Endothelial cell of umbilical vein (primary cell): ENCODE results near the gene TNFRSF1A. TPM values are rescaled to one million over a fixed set of nuclear protein-coding genes. Genes with fewer than 3 reads are reported as not detected.

ENCODE experiments used
- BruUV-seq: library from RNA; stranded (reverse); fragments of 400-500 nt; replicated peaks from 2 replicates; lab custom pipeline; 2021; lab: Mats Ljungman, UMichigan
- CTCF ChIA-PET: fragments of 300-600, 350-600 bp; sonication (Branson Sonifier 250); formaldehyde crosslinking; loops from one replicate; lab custom pipeline; 2021; ENCODE audit warnings: antibody characterized with exemption, inconsistent platforms; lab: Charles Lee
- POLR2A ChIA-PET: fragments of 300-600, 350-600 bp; sonication (Branson Sonifier 250); formaldehyde crosslinking; loops from one replicate; lab custom pipeline; 2021; ENCODE audit warnings: antibody characterized with exemption, inconsistent platforms; lab: Charles Lee
- DNase-seq: peaks from one replicate; pipeline ENCODE4 v3.0.0-alpha.2; 2011; ENCODE audit warnings: low read depth, low spot score
- FAIRE-seq: peaks from 2 replicates; lab custom pipeline; 2011; peaks lifted over from hg19 to GRCh38; lab: Jason Lieb, UNC
- H2AFZ ChIP-seq: 2 replicates; pipeline ENCODE4 v1.6.0; 2012; ENCODE audit warnings: low read depth, low read length, control low read depth, inconsistent platforms
- H3K27ac ChIP-seq: 2 replicates; pipeline ENCODE4 v1.5.1; 2011; ENCODE audit warnings: low read depth, mild to moderate bottlenecking, control low read depth, low read length, moderate library complexity; ENCODE audit not compliant: insufficient read depth
- H3K27me3 ChIP-seq, 2 experiments: 2 replicates each; pipeline versions ENCODE4 v1.6.0 to v1.6.1; 2011; ENCODE audit warnings: low read length in 2 of 2, mixed read lengths in 1 of 2; ENCODE audit not compliant: control insufficient read depth in 2 of 2, insufficient read depth in 2 of 2
- H3K36me3 ChIP-seq, 2 experiments: 2 replicates in 1 of 2; 3 replicates in 1 of 2; pipeline ENCODE4 v1.5.1; 2011; ENCODE audit warnings: low read length in 2 of 2, mild to moderate bottlenecking in 1 of 2, moderate library complexity in 1 of 2; ENCODE audit not compliant: control insufficient read depth in 2 of 2, insufficient read depth in 2 of 2; ENCODE audit errors: extremely low read depth in 1 of 2
- H3K4me1 ChIP-seq: 3 replicates; pipeline ENCODE4 v1.5.1; 2011; ENCODE audit warnings: mild to moderate bottlenecking, low read length; ENCODE audit not compliant: control insufficient read depth, insufficient read depth; ENCODE audit errors: extremely low read depth
- H3K4me2 ChIP-seq: 2 replicates; pipeline ENCODE4 v1.6.1; 2011; ENCODE audit warnings: low read length, control low read depth, mixed read lengths; ENCODE audit not compliant: insufficient read depth
- H3K4me3 ChIP-seq, 3 experiments: fragments of 200-600 bp in 1 of 3; sonication (generic), shearing (Covaris generic) in 1 of 3; replicated peaks in 1 of 3; 2 replicates each; pipeline ENCODE4 v1.5.1; 2011 to 2016; ENCODE audit warnings: control low read depth in 3 of 3, low read length in 3 of 3, mild to moderate bottlenecking in 2 of 3, inconsistent platforms in 1 of 3, low read depth in 1 of 3, moderate library complexity in 1 of 3; ENCODE audit not compliant: insufficient read depth in 1 of 3
- H3K79me2 ChIP-seq: 2 replicates; pipeline ENCODE4 v1.6.0; 2012; ENCODE audit warnings: low read length, inconsistent platforms; ENCODE audit not compliant: control insufficient read depth, insufficient read depth
- H3K9ac ChIP-seq: replicated peaks from 2 replicates; pipeline ENCODE3; 2011; ENCODE audit warnings: low read length, control low read depth; ENCODE audit not compliant: insufficient read depth; ENCODE audit errors: extremely low read depth
- H3K9me1 ChIP-seq: replicated peaks from 3 replicates; pipeline ENCODE4 v1.6.0; 2011; ENCODE audit warnings: mild to moderate bottlenecking, low read length; ENCODE audit not compliant: control insufficient read depth, insufficient read depth; ENCODE audit errors: extremely low read depth
- H3K9me3 ChIP-seq: replicated peaks from 2 replicates; pipeline ENCODE4 v1.5.1; 2012; ENCODE audit warnings: low read length, inconsistent platforms; ENCODE audit not compliant: control insufficient read depth, insufficient read depth
- H4K20me1 ChIP-seq: replicated peaks from 2 replicates; pipeline ENCODE3; 2011; ENCODE audit warnings: mild to moderate bottlenecking, low read length; ENCODE audit not compliant: control insufficient read depth, insufficient read depth; ENCODE audit errors: extremely low read depth
- EZH2 ChIP-seq: IDR thresholded peaks from 2 replicates; pipeline ENCODE4 v1.6.1; 2012; ENCODE audit warnings: borderline replicate concordance, low read depth, mild to moderate bottlenecking, moderate library complexity, low read length, inconsistent platforms; ENCODE audit not compliant: severe bottlenecking
- GATA2 ChIP-seq: IDR thresholded peaks from 2 replicates; pipeline ENCODE4 v1.7.0; 2011; ENCODE audit warnings: low read depth, mild to moderate bottlenecking, moderate library complexity, mixed read lengths, low read length; ENCODE audit not compliant: insufficient read length, insufficient read depth
- MYC ChIP-seq: IDR thresholded peaks from one replicate; pipeline ENCODE4 v1.6.1; 2011; ENCODE audit warnings: mild to moderate bottlenecking, low read depth, low read length
- POLR2A ChIP-seq: IDR thresholded peaks from 2 replicates; pipeline ENCODE4 v1.6.1; 2012; ENCODE audit warnings: low read depth, mild to moderate bottlenecking, control low read depth, low read length
- POLR2AphosphoS5 ChIP-seq: IDR thresholded peaks from 2 replicates; pipeline ENCODE4 v1.6.1; 2012; ENCODE audit warnings: low read depth, mild to moderate bottlenecking, control low read depth, low read length, moderate library complexity; ENCODE audit not compliant: insufficient read depth
- dilution Hi-C: fragments of 300-500 bp; cut with MboI; formaldehyde crosslinking; loops from one replicate; pipeline ENCODE4 v1.15.0; 2019; ENCODE audit warnings: low sequenced_read_pairs; ENCODE audit not compliant: extremely low pct_ligation_motif_present
- intact Hi-C: fragments of 100-400 bp; cut with micrococcal nuclease; formaldehyde crosslinking; loops from one replicate; pipeline ENCODE4 v1.10.0; 2022
- polyA plus RNA-seq, 4 experiments: library from polyadenylated mRNA; depleted of rRNA in 3 of 4; stranded (reverse) in 3 of 4; unstranded in 1 of 4; fragments of >200 nt; gene quantifications; 2 replicates each; pipeline versions ENCODE4 v1.2.1 to v1.2.3, GENCODE V29; 2011 to 2012; ENCODE audit warnings: missing spikeins in 1 of 4
- total RNA-seq: library from RNA; stranded (reverse); gene quantifications from 2 replicates; pipeline ENCODE4 v1.2.3, GENCODE V29; 2021
- TF ChIP-seq, protein P1 (sequence below): IDR thresholded peaks from 2 replicates; pipeline ENCODE4 v1.6.1; 2011; ENCODE audit not compliant: insufficient read depth, insufficient read length

TNFRSF1A gene
- total and polyA plus RNA-seq, 2 donors (not counting 3 experiments of a cell fraction or from before 2014, with no cell fraction given), result 86.5 to 98.2 TPM

- Histone ChIP-seq H4K20me1 (no peaks in the 10 kb centered on the region), H3K79me2 (peaks cover 49% of the 10 kb centered on the region), H3K9me1 (no peaks in the 10 kb centered on the region), H3K9ac (peak overlapping the region; percentile 80), H3K4me2 (peak overlapping the region; percentile 91), H3K36me3 (no peaks in the 10 kb centered on the region), H3K4me3 (peak overlapping the region; percentile 89 to 98 (median 89)), H2AFZ (peak overlapping the region; percentile 7), H3K27me3 (no peaks in the 10 kb centered on the region), H3K27ac (peak overlapping the region; percentile 69), H3K9me3 (no peaks in the 10 kb centered on the region), H3K4me1 (peaks cover 52% of the 10 kb centered on the region)
- dilution Hi-C loops (no loop called here), intact Hi-C loops (no loop called here)
- DNase-seq (no peak), FAIRE-seq (no peak)
- CTCF ChIA-PET, result interaction anchor here (0.7 to 4.5 kb wide), 9 partner anchors 10 to 123 kb away, joined by 3 to 26 read pairs (median 4); no protein-coding TSS in a partner anchor
- POLR2A ChIA-PET, result no interaction called here
- BruUV-seq, result no TSS peak
- no peak for TF ChIP-seq POLR2A
- TF ChIP-seq GATA2, result peak; percentile 22
These were observed 439 bp upstream of the TNFRSF1A start for GRCh38 chr12:6342140-6342889.

GRCh38 chr12:6340745-6341416 is 995 bp downstream of the TNFRSF1A start:
- H3K79me2 ChIP-seq, result peaks cover 53% of the 10 kb centered on the region
- H3K36me3 ChIP-seq, result no peaks in the 10 kb centered on the region
- TSS peak; percentile 3 for BruUV-seq
- DNase-seq, result peak; percentile 21
- peak overlapping the region; percentile 91 for H3K4me2 ChIP-seq
- H4K20me1 ChIP-seq, result no peaks in the 10 kb centered on the region
- peaks cover 53% of the 10 kb centered on the region for H3K4me1 ChIP-seq
- H3K4me3 ChIP-seq, result peak overlapping the region; percentile 89 to 98 (median 89)
- H3K9me3 ChIP-seq, result no peaks in the 10 kb centered on the region
- peak; percentile 22 for TF ChIP-seq POLR2AphosphoS5
- no peak for TF ChIP-seq MYC
- TF ChIP-seq, protein P1, sequence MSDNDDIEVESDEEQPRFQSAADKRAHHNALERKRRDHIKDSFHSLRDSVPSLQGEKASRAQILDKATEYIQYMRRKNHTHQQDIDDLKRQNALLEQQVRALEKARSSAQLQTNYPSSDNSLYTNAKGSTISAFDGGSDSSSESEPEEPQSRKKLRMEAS, result no peak
- TF ChIP-seq EZH2, result no peak
- peak; percentile 62 for TF ChIP-seq POLR2A
- no peak overlapping the region for H2AFZ ChIP-seq
- H3K9me1 ChIP-seq, result no peaks in the 10 kb centered on the region
- CTCF ChIA-PET, result interaction anchor here (0.5 to 4.5 kb wide), 5 partner anchors 14 to 124 kb away, joined by 3 to 26 read pairs (median 12); partner anchors contain the start of gene LTBR
- peak; percentile 59 for FAIRE-seq
- intact Hi-C loops, result no loop called here
- POLR2A ChIA-PET, result no interaction called here
- H3K9ac ChIP-seq, result peak overlapping the region; percentile 80
- peak overlapping the region; percentile 69 for H3K27ac ChIP-seq
- H3K27me3 ChIP-seq, result no peaks in the 10 kb centered on the region
- dilution Hi-C loops, result no loop called here
